WI38 (cell line): ENCODE measurements around the gene CTR9.

Experiments used
- H3K4me3 ChIP-seq: 2 replicates; pipeline ENCODE4 v1.5.1; 2011; ENCODE audit warnings: low read depth, mild to moderate bottlenecking, control low read depth, low read length
- TF ChIP-seq, protein P1 (sequence below): IDR thresholded peaks from 2 replicates; pipeline ENCODE4 v1.5.1; 2012; ENCODE audit warnings: low read depth, mild to moderate bottlenecking, control low read depth, low read length

CTR9 gene

DNA sequence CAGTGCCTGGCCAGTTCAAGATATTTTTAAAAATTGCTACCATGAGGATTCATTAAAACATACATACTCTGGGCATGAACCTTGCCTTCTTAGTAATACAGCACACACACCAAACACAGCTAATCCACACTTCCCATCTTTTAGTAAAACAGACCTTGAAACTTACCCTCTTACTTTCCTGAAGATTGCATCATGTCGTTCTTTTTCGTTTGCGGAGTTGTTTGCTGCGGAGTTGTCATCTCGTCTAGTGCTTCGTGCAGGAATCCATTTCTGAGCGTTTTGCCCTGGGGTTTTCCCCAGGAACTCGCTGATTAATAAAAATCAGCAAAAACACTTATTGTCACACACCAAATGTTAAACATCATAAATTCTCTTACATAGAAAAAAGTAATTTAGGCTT lies 54.7 kb downstream of the CTR9 start:
- TF ChIP-seq, protein P1, sequence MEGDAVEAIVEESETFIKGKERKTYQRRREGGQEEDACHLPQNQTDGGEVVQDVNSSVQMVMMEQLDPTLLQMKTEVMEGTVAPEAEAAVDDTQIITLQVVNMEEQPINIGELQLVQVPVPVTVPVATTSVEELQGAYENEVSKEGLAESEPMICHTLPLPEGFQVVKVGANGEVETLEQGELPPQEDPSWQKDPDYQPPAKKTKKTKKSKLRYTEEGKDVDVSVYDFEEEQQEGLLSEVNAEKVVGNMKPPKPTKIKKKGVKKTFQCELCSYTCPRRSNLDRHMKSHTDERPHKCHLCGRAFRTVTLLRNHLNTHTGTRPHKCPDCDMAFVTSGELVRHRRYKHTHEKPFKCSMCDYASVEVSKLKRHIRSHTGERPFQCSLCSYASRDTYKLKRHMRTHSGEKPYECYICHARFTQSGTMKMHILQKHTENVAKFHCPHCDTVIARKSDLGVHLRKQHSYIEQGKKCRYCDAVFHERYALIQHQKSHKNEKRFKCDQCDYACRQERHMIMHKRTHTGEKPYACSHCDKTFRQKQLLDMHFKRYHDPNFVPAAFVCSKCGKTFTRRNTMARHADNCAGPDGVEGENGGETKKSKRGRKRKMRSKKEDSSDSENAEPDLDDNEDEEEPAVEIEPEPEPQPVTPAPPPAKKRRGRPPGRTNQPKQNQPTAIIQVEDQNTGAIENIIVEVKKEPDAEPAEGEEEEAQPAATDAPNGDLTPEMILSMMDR = no peak

DNA sequence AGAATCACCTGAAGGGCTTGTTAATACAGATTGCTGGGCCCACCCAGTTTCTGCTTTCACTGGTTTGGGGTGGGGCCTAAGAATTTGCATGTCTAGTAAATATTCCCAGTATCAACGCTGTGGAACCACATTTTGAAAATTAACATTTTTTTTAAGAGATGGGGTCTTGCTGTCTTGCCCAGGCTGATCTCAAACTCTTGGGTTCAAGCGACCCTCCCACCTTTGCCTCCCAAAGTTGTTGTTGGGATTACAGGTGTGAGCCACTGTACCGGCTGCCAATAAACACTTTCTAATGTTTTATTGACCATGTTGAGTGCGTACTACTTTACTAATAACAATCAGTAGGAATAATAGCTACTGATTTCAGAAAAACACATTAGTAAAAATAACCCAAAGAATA lies 55.2 kb downstream of the CTR9 start:
- peak overlapping the region; percentile 98 for H3K4me3 ChIP-seq
- TF ChIP-seq, protein P1 = no peak

More for the DNA sequence above, 54.7 kb downstream of the CTR9 start:
- no peak overlapping the region for H3K4me3 ChIP-seq

DNA sequence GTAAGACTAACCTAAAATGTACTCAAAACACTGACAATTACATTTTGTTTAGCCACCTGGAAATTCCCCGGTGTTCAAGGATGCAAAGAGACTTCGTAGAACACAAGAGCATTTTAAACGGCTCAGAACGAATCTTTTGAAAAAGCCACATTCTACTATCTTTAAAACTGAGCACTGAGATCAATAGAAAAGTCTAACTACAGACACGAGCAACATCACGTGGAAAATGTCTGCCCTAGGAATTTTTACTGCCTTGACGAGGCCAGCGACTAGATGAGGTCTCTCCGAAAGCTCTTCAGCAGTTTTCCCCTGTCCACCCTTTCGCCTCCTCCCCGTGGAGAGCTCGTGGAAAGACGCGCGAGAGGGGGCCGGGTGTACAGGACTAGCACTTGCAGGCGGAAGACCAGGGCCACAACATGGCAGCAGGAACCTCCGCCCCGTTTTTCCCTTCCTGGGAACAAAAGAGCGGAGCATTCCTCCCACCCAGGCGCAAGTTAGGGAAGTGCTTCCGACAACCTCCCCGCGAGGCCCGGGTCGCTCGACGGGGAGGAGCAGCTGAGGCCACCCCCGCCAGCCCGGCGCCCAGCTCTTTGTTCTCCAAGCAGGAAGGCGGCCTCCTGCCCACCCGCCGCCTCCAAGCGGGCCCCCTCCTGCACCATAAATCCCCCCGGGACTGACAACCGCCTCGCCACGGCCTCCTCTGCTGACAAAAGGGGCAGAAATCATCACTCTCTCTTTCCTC lies 56.6 kb downstream of the CTR9 start:
- peak overlapping the region; percentile 98 for H3K4me3 ChIP-seq
- TF ChIP-seq, protein P1 = no peak

DNA sequence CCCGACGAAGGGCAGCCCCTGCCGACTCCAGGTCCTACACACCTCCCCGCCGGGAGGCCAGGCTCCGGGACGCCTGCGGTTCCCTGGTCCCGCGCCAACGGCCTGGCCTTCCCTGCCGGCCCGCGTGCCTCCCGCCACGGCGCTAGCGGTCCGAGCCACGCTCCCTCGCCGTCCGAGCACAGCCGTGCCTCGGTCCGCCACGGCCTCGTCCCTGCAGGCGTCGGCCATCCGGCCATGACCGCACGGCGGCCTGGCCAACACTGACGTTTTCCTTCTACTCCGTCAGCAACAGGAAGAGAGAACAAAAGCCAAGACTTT lies 57.1 kb downstream of the CTR9 start:
- peak overlapping the region; percentile 98 for H3K4me3 ChIP-seq
- TF ChIP-seq, protein P1 = no peak

DNA sequence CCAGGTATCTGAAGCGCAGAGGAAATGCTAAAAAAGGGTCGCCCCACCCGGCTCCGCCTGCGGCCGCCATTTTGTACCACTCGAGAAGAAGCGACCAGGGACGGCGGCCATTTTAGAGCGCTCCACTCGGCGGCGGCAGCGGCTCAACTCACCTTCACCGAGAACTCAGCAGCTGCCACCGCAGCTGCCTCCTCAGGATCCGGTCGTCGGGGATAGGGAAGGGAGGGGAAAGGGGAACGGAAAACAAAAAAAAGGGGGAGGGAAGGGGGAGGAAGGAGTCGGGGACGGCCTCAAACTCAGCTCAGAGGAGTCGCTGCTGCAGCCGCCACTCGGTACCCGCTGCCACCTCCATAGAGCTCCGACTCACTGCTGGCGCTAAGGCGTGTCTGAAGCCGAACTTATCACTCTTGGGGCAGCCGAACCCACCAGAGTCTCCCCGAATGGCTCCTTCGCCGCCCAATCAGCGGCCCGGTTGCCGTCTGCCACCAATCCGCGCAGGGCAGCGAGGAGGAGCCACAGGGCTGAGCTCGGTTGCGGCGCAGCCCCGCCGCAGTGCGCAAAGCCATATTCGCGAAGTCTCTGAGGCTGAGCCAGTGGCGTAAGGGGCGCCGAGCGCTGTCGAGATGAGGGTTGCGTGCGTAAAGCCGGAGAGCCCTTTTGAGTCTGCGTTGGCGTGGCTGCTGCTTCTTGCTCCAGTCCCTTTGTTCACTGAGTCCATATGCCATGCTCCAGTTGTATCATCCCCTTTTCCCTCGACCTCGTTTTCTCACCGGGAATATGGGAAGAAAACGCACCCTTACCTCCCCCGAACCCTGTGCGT lies 57.7 kb downstream of the CTR9 start, which contains the start of gene EIF4G2:
TSS of gene EIF4G2 (minus strand) at position 374 of the 820 bp plus-strand sequence.
- peak within 1 kb of the TSS; percentile 98 for H3K4me3 ChIP-seq
- TF ChIP-seq, protein P1 = no peak

DNA sequence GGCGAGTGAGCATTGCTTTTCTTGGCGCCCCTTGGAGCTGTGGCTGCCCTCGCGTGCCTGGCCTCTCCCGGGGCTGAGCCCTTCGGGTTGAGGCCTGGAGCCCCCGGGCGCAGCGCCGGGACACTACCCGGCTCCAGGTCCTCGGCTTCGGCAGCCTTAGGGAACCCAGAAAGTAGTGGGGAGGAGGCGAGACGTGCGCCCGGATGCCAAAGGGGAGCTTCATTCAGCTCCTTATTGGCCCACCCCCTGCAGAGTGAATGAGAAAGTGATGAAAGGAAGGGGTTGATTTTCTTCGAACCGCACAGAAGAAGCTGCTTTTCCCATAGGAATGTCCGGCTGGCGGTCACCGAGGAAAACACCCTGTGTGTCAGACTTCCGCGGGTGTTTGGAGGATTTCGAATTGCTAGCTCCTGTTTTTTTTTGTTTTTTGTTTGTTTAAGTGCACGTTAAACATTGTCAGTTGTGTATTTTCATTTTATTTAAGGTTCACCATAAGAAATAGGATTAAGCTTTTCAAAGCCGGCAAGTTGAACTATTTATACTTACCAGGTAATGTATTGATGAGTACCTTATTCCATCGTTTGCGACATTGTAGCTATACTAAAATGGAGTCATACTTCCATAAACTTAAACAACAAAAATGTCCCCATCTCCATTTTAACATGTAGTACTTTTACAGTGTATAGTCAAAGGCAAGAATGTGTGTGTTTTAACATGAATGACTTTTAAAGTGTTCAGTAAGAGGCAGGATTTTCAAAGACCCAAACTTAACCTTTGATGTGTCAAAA lies 58.5 kb downstream of the CTR9 start:
- TF ChIP-seq, protein P1 = no peak
- H3K4me3 ChIP-seq = peak overlapping the region; percentile 98
